OCI-M2 (cell line): Measurements from ENCODE around the gene MAP3K12.
A peak's percentile ranks its signal among the peaks of the same experiment; 100 is the strongest.
"Not testable (repeated sequence)": the region's sequence is repeated elsewhere in the genome, so short reads cannot be mapped to it uniquely, and the experiment has no call there.

Source experiments
- DNase-seq: peaks from one replicate; lab custom pipeline; 2025; ENCODE audit not compliant: unreplicated experiment; lab: John Stamatoyannopoulos, UW

The MAP3K12 gene

DNA sequence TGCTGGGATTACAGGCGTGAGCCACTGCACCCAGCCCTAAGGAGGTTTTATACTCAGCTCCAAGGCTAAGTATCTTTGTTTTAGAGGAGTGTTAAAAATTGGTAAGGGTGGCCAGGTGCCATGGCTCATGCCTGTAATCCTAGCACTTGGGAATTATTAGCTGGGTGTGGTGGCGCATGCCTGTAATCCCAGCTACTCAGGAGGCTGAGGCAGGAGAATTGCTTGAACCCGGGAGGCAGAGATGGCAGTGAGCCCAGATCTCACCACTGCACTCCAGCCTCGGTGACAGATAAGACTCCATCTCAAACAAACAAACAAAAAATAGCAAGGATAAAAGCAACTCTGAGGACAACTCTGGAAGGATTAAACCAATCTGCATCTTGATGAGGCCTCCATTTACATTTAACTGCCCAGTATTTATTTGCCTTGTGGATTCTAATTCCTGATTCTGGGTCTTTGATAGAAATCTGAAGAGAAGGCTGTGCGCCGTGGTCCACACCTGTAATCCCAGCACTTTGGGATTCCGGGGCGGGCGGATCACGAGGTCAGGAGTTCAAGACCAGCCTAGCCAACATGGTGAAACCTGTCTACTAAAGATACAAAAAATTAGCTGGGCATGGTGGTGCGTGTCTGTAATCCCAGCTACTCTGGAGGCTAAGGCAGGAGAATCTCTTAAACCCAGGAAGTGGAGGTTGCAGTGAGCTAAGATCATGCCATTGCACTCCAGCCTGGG is 54.5 kb downstream of the MAP3K12 start:
- not testable (repeated sequence) for DNase-seq

DNA sequence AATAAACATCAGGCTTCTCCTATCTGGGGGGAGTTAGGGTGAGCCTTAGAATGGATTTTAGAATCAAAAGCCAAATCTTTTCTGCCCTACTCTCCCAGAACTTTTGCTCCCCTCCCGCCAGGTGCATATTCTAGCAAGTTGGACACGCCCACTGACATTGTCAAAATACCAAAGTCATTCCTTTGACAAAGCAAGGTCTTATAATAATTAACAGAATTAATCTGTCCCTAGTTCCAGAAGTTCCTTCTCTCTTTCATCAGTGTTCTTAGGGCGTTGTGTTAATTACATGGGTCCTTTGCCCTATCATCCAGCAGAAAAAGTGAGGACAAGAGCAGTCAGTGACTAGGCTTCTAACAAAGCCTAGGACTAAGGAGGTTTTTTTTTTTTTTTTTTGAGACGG is 55.3 kb downstream of the MAP3K12 start:
- DNase-seq: no peak

DNA sequence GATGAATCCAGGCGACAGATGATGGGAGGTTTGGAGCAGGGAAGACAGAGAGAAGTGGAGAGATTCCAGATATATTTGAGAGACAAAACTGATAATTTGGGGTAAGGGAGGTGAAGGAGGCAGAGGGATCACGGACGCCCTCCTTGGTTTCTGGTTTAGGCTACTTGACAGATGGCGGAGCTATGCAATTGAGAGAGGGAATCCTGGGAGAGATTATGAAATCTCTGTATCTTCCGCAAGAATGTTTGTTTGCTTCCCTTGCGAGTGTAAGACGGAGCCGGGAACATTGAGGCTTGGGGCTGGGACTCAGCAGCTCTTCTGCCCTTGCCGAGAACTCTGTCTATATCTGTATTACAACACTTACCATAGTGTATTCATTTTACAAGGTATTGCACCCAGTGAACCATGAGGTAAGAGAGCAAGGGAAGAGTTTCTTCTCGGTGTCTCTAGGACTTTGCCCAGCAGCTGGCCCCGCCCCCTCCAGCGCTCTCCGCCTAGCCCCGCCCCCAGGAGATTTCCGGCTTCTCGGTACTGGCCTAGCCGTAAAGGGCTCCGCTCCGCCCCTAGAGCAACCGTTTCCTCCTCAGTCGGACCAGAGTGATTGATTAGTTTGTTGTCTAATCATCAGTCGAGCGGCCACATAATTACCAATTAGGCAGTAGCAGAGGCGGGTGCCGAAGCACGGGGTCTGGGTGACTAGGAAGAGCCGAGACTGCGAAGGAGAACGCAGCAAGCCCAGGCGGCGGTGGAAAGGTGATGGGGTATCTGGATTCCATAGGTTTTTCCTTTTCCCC is 58.0 kb downstream of the MAP3K12 start, which contains the start of gene PRR13:
TSS of gene PRR13 (plus strand) at position 695 of the 794 bp plus-strand sequence. CDS start 981 bp downstream, outside the sequence.
- DNase-seq: peak; percentile 95

DNA sequence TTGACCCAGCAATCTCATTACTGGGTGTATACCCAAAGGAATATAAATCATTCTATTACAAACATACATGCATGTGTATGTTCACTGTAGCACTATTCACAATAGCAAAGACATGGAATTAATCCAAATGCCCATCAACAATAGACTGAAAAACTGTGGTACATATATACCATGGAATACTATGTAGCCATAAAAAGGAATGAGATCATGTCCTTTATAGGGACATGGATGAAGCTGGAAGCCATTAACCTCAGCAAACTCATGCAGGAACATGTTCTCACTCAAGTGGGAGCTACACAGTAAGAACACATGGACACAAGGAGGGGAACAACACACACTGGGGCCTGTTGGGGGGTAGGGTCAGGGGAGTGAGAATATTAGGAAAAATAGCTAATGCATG is 59.7 kb downstream of the MAP3K12 start:
- DNase-seq: not testable (repeated sequence)

DNA sequence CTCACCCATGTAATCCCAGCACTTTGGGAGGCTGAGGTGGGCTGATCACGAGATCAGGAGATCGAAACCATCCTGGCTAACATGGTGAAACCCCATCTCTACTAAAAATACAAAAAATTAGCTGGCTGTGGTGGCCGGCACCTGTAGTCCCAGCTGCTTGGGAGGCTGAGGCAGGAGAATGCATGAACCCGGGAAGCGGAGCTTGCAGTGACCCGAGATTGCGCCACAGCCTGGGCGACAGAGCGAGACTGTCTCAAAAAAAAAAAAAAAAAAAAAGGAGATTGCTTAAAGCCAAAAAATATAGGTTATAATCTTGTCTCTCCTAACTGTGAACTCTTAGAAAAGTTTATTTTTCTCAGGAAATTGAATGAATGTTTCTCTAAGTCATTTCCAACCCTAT is 63.9 kb downstream of the MAP3K12 start:
- DNase-seq: not testable (repeated sequence)

DNA sequence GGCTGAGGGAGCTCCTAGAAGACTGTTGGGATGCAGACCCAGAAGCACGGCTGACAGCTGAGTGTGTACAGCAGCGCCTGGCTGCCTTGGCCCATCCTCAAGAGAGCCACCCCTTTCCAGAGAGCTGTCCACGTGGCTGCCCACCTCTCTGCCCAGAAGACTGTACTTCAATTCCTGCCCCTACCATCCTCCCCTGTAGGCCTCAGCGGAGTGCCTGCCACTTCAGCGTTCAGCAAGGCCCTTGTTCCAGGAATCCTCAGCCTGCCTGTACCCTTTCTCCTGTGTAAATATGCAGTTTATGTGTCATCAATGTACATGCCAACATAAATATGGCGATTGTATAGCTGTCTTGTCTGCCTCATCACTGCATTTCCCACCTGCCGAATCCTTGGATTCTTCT is 68.1 kb downstream of the MAP3K12 start:
- no peak for DNase-seq

DNA sequence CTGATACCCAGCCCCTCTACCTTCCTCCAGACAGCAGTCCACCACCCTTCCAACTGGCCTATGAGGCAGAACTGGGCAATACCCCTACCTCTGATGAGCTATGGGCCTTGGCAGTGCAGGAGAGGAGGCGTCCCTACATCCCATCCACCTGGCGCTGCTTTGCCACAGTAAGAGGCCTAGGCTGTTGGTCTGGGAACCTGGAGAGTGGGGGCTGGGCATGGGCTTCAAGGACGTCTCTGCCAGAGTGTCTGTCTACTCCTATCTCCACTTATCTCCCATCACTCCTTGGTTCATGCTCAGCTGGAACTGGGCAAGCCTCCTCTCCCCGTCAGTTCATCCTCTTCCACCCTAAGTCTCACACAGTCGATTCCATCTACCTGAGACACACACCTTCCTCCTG is 69.1 kb downstream of the MAP3K12 start:
- no peak for DNase-seq
